ENCODE results near the gene UBR7. TPM values are rescaled to one million over a fixed set of nuclear protein-coding genes. Genes with fewer than 3 reads are reported as not detected.
"Not testable (repeated sequence)": the region's sequence is repeated elsewhere in the genome, so short reads cannot be mapped to it uniquely, and the experiment has no call there.

Gene UBR7
- total and polyA plus RNA-seq, 9 donors = 12.1 to 33.3 (median 20.5) TPM

DNA sequence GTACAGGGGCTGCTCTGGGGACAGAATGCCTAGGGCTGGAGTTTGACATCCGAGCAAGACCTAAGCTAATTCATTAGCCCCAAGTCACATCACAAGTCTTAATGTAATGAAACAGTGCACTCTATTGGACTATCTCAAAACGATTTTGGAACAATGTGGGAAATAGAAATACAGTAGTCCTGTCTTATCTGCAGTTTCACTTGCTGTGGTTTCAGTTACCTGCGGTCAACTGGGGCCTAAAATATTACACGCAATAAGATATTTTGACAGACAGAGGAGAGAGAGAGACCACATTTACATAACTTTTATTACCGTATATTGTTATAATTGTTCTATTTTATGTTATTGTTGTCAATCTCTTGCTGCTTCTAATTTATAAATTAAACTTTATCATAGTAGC is 43.5 kb upstream of the UBR7 start:
- Histone ChIP-seq H3K27ac (no peak overlapping the region), H3K4me3 (no peak overlapping the region), H3K9me3 (no peaks in the 10 kb centered on the region), H3K4me1 (ENCODE audit: insufficient read depth) (no peaks in the 10 kb centered on the region), H3K36me3 (no peaks in the 10 kb centered on the region), H3K27me3 (no peaks in the 10 kb centered on the region)
- 68 to 81% (median 77%) methylated on average over 5 of the region's 5 CpGs for WGBS, 3 donors
- intact Hi-C loops (cut with DNase I) = no loop called here
- TF ChIP-seq, protein P1, sequence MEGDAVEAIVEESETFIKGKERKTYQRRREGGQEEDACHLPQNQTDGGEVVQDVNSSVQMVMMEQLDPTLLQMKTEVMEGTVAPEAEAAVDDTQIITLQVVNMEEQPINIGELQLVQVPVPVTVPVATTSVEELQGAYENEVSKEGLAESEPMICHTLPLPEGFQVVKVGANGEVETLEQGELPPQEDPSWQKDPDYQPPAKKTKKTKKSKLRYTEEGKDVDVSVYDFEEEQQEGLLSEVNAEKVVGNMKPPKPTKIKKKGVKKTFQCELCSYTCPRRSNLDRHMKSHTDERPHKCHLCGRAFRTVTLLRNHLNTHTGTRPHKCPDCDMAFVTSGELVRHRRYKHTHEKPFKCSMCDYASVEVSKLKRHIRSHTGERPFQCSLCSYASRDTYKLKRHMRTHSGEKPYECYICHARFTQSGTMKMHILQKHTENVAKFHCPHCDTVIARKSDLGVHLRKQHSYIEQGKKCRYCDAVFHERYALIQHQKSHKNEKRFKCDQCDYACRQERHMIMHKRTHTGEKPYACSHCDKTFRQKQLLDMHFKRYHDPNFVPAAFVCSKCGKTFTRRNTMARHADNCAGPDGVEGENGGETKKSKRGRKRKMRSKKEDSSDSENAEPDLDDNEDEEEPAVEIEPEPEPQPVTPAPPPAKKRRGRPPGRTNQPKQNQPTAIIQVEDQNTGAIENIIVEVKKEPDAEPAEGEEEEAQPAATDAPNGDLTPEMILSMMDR (IDR thresholded peaks at IDR 0.05) = no peak
- no peak for TF ChIP-seq EP300 (IDR thresholded peaks at IDR 0.05)
- TF ChIP-seq POLR2A (IDR thresholded peaks at IDR 0.05) = no peak
- no peak for DNase-seq

DNA sequence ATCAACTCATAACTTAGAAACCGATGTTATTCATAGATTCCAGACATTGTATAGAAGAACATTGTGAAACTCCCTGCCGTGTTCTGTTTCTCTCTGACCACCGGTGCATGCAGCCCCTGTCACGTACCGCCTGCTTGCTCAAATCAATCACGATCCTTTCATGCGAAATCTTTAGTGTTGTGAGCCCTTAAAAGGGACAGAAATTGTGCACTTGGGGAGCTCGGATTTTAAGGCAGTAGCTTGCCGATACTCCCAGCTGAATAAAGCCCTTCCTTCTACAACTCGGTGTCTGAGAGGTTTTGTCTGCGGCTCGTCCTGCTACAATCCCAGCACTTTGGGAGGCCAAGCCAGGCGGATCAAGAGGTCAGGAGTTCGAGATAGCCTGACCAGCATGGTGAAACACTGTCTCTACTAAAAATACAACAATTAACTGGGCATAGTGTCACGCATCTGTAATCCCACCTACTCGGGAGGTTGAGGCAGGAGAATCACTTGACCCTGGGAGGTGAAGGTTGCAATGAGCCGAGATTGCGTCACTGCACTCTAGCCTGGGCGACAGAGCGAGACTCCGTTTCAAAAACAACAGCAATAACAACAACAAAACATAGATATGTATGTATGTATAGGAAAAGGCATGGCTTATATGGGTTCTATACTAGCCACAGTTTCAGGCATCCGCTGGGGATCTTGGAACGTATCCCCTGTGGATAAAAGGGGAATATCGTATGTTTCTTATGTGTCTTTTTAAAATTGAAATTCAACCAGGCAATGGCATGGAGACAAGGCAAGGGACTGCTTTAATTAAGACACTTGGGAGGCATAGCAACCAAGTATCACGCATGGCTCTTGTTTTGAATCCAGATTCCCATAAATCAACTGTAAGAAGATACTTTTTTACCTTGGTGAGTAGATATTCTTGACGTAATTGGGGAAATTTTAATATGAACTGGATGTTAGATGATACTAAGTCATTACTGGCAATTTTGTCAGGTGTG is 41.5 kb upstream of the UBR7 start:
- H3K27ac ChIP-seq; H3K36me3 ChIP-seq; H3K4me1 ChIP-seq (ENCODE audit: insufficient read depth); H3K9me3 ChIP-seq; H3K4me3 ChIP-seq; intact Hi-C loops (cut with DNase I); H3K27me3 ChIP-seq: not testable (repeated sequence)
- 87 to 89% (median 88%) methylated on average over 26 of the region's 26 CpGs for WGBS, 3 donors
- DNase-seq = peak in 1 of 5 donors; percentile 3

DNA sequence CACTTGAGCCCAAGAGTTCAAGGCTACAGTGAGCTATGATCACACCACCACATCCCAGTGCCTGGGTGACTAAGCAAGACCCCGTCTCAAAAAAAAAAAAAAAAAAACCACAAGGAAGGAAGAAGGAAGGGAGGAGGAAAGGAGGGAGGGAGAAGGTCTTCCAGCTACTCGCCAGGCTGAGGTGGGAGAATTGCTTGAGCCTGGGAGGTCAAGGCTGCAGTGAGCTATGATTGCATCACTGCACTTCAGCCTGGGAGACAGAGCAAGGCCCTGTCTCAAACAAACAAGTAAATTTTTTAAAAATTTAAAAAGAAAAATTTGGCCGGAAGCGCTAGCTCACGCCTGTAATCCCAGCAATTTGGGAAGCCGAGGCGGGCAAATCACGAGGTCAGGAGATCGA is 38.4 kb upstream of the UBR7 start:
- H3K27me3 ChIP-seq; intact Hi-C loops (cut with DNase I); H3K9me3 ChIP-seq; H3K4me1 ChIP-seq (ENCODE audit: insufficient read depth); H3K27ac ChIP-seq; H3K4me3 ChIP-seq; H3K36me3 ChIP-seq: not testable (repeated sequence)
- 48 to 69% (median 60%) methylated on average over 9 of the region's 9 CpGs for WGBS, 3 donors
- DNase-seq = peak in 3 of 5 donors; percentile 33 to 58 (median 49)

DNA sequence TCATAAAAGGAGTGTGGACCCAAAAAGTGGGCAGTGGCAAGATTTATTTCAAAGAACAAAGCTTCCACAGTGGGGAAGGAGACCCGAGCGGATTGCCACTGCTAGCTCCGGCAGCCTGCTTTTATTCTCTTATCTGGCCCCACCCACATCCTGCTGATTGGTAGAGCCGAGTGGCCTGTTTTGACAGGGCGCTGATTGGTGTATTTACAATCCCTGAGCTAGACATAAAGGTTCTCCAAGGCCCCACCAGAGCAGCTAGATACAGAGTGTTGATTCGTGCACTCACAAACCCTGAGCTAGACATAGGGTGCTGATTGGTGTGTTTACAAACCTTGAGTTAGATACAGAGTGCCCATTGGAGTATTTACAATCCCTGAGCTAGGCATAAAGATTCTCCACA is 37.4 kb upstream of the UBR7 start:
- H3K4me1 ChIP-seq (ENCODE audit: insufficient read depth); intact Hi-C loops (cut with DNase I); H3K4me3 ChIP-seq; H3K9me3 ChIP-seq; H3K36me3 ChIP-seq; DNase-seq; H3K27me3 ChIP-seq; H3K27ac ChIP-seq: not testable (repeated sequence)
- WGBS, 3 donors = 83 to 87% (median 86%) methylated on average over 6 of the region's 6 CpGs

DNA sequence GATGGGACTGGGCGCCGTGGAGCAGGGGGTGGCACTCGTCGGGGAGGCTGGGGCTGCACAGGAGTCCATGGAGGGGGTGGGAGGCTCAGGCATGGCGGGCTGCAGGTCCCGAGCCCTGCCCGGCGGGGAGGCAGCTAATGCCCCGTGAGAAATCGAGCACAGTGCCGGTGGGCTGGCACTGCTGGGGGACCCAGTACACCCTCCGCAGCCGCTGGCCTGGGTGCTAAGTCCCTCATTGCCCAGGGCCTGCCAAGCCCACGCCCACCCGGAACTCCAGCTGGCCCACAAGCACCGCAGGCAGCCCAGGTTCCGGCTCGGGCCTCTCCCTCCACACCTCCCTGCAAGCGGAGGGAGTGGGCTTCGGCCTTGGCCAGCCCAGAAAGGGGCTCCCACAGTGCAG is 36.9 kb upstream of the UBR7 start:
- H3K4me1 ChIP-seq (ENCODE audit: insufficient read depth); H3K27me3 ChIP-seq; intact Hi-C loops (cut with DNase I); H3K9me3 ChIP-seq; H3K4me3 ChIP-seq; DNase-seq; H3K27ac ChIP-seq; H3K36me3 ChIP-seq: not testable (repeated sequence)
- 95 to 98% (median 96%) methylated on average over 17 to 20 of the region's 20 CpGs for WGBS, 3 donors

DNA sequence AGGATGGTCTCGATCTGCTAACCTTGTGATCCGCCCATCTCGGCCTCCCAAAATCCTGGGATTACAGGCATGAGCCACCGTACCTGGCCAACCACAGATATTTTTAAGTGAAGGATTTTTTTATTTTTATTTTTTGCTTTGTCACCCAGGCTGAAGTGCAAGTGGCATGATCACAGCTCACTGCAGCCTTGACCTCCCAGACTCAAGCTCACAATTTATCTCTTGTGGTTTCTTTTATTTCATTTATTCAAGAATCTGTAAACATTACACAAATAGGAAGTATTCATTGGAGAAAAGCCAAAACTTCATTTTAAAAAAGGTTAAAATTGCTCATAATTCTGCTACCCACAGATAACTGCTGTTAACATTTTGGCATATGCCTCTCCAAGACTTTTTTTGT is 35.7 kb upstream of the UBR7 start:
- H3K27me3 ChIP-seq = no peaks in the 10 kb centered on the region
- H3K4me1 ChIP-seq (ENCODE audit: insufficient read depth) = peaks cover 4% of the 10 kb centered on the region
- no peak for TF ChIP-seq EP300 (IDR thresholded peaks at IDR 0.05)
- no peak overlapping the region for H3K4me3 ChIP-seq
- no peak overlapping the region for H3K27ac ChIP-seq
- intact Hi-C loops (cut with DNase I) = no loop called here
- no peaks in the 10 kb centered on the region for H3K36me3 ChIP-seq
- DNase-seq = no peak
- no peaks in the 10 kb centered on the region for H3K9me3 ChIP-seq
- 44 to 67% (median 55%) methylated on average over 4 of the region's 4 CpGs for WGBS, 3 donors

DNA sequence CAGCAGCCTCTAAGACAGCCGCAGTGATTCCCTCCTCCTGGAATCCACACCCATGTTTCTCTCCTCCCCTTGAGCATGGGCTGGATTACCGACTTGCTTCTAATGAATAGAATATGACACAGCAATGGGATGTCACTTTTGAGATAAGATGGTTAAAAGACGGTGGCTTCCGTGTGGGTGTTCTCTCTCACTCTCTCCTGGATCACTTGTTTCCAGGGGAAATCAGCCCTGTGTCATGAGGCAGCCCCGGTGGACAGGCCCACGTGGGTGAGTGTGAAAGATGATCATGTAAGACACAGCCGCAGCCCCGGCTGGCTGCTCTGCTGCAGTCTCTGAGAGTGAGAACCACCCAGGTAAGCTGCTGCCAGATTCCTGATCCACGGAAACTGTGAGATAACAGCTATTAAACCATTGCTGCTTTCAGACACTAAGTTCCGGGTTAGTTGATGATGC is 33.1 kb upstream of the UBR7 start:
- no peak for DNase-seq
- intact Hi-C loops (cut with DNase I) = no loop called here
- H3K27ac ChIP-seq = no peak overlapping the region

DNA sequence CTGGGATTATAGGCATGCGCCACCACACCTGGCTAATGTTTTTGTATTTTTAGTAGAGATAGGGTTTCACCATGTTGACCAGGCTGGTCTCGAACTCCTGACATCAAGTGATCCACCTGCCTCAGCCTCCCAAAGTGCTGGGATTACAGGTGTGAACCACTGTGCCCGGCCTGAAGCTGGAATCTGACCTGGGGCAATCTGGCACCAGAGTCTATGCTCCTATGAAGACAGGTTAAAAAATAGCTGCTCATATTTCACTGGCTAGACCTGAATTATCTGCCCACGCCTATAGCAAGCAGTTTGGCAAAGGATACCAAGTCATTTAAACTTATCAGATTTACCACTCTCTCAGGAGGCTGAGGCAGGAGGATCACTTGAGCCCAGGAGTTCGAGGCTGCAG is 32.3 kb upstream of the UBR7 start:
- DNase-seq; H3K9me3 ChIP-seq; H3K27me3 ChIP-seq; H3K4me3 ChIP-seq; H3K36me3 ChIP-seq; H3K4me1 ChIP-seq (ENCODE audit: insufficient read depth); H3K27ac ChIP-seq: not testable (repeated sequence)
- intact Hi-C loops (cut with DNase I) = loop anchor here in 1 of 4 donors (5.0 kb wide), 1 partner anchor 1272 kb away; no protein-coding TSS in a partner anchor
- WGBS, 3 donors = 74 to 80% (median 77%) methylated on average over 5 of the region's 5 CpGs

More for the DNA sequence above, 33.1 kb upstream of the UBR7 start:
- WGBS, 3 donors = 15 to 21% (median 15%) methylated on average over 10 of the region's 10 CpGs
- H3K4me1 ChIP-seq (ENCODE audit: insufficient read depth) = peaks cover 3% of the 10 kb centered on the region
- H3K36me3 ChIP-seq = no peaks in the 10 kb centered on the region
- H3K9me3 ChIP-seq = no peaks in the 10 kb centered on the region
- no peak overlapping the region for H3K4me3 ChIP-seq
- no peaks in the 10 kb centered on the region for H3K27me3 ChIP-seq
- no peak for TF ChIP-seq POLR2A (IDR thresholded peaks at IDR 0.05)
- TF ChIP-seq, protein P1 (IDR thresholded peaks at IDR 0.05) = no peak
- TF ChIP-seq EP300 (IDR thresholded peaks at IDR 0.05) = no peak

Data from ovary (tissue), 9 donors.